ENCODE measurements around the gene FN3KRP. TPM values are rescaled to one million over a fixed set of nuclear protein-coding genes. Genes with fewer than 3 reads are reported as not detected.

The FN3KRP gene
- total RNA-seq = 11.3 and 14.3 TPM in 2 replicates

GRCh38 chr17:82716203-82717010 lies at the start of gene FN3KRP:
Gene FN3KRP (plus strand): TSS chr17:82716706. CDS start chr17:82716756, 50 bp downstream.

GRCh38 chr17:82698065-82698973 lies 18.2 kb upstream of the FN3KRP start, which contains the start of gene RAB40B:
Gene RAB40B (minus strand): TSS chr17:82698698. CDS start chr17:82698596, 102 bp downstream.

GRCh38 chr17:82734987-82735866 lies 18.7 kb downstream of the FN3KRP start, which contains the start of gene FN3K:
Gene FN3K (plus strand): TSS chr17:82735615. CDS start chr17:82735637, 22 bp downstream.

GRCh38 chr17:82751571-82752370 lies 35.3 kb downstream of the FN3KRP start, which contains the start of gene TBCD:
Gene TBCD (plus strand): TSS chr17:82752065. CDS start chr17:82752194, 129 bp downstream.

Small RNAs within 50 kb of the gene (small RNA-seq; reads per million reads assigned to genes)
- 0.27 reads per million, percentile 5 among the genes with 10 or more reads in this experiment for gene MIR4525

Other genes with a start within 250 kb of the FN3KRP start
- 43.0 and 55.3 TPM in 2 replicates for gene FOXK2, start 197.0 kb upstream of the FN3KRP start, total RNA-seq
- gene WDR45B, start 68.3 kb upstream of the FN3KRP start, total RNA-seq = 38.2 and 40.9 TPM in 2 replicates
- 9.4 and 11.4 TPM in 2 replicates for gene RAB40B, start 18.0 kb upstream of the FN3KRP start, total RNA-seq
- 1.8 and 2.2 TPM in 2 replicates for gene FN3K, start 18.9 kb downstream of the FN3KRP start, total RNA-seq
- gene TBCD, start 35.4 kb downstream of the FN3KRP start, total RNA-seq = 46.9 and 47.0 TPM in 2 replicates
- gene ZNF750, start 123.3 kb downstream of the FN3KRP start, total RNA-seq = under 0.01 TPM in 1 of 2 replicates, not detected in the other

Data from subcutaneous preadipocyte (primary cell).